B cell (primary cell): ENCODE measurements around the gene GTF3C5. TPM values are rescaled to one million over a fixed set of nuclear protein-coding genes. Genes with fewer than 3 reads are reported as not detected.

Source experiments
- ATAC-seq: fragments of 200-7000 bp; cut with Tn5 transposase; one replicate; pipeline ENCODE4 v1.10.0; 2021; ENCODE audit warnings: low read depth, mild to moderate bottlenecking, moderate number of reproducible peaks, moderate library complexity
- CTCF ChIA-PET: fragments of 350-600 bp; sonication (Branson Sonifier 250); formaldehyde crosslinking; loops from one replicate; lab custom pipeline; 2021; ENCODE audit warnings: antibody characterized with exemption, inconsistent platforms; lab: Charles Lee
- POLR2A ChIA-PET: fragments of 350-600 bp; sonication (Branson Sonifier 250); formaldehyde crosslinking; loops from one replicate; lab custom pipeline; 2021; ENCODE audit warnings: antibody characterized with exemption; lab: Charles Lee
- DNase-seq: peaks from one replicate; pipeline ENCODE4 v3.0.0; 2013
- H2AFZ ChIP-seq: 2 replicates; pipeline ENCODE4 v1.6.1; 2012; ENCODE audit warnings: mild to moderate bottlenecking, low read depth, low read length; ENCODE audit not compliant: insufficient read depth, poor library complexity, severe bottlenecking
- H3K27ac ChIP-seq, 2 donors: 1 replicate in 1 of 2; 2 replicates in 1 of 2; pipeline ENCODE4 v1.5.1; 2012 to 2013; ENCODE audit warnings: low read length in 2 of 2, mild to moderate bottlenecking in 2 of 2, moderate library complexity in 1 of 2
- H3K27me3 ChIP-seq, 4 experiments: fragments of 200-600 bp in 1 of 4; sonication (generic) in 1 of 4; replicated peaks in 1 of 4; 1 replicate in 2 of 4; 2 replicates in 2 of 4; pipeline versions ENCODE4 v1.6.1 to v1.7.0; 2013 to 2016; ENCODE audit warnings: low read length in 3 of 4, mild to moderate bottlenecking in 2 of 4, mixed read lengths in 1 of 4, moderate library complexity in 1 of 4; ENCODE audit not compliant: insufficient read depth in 4 of 4, control insufficient read depth in 3 of 4; ENCODE audit errors: control extremely low read depth in 1 of 4
- H3K36me3 ChIP-seq, 2 experiments: replicated peaks in 1 of 2; 1 replicate in 1 of 2; 2 replicates in 1 of 2; pipeline versions ENCODE4 v1.6.1 to v1.7.1; 2013; ENCODE audit warnings: low read length in 1 of 2; ENCODE audit not compliant: insufficient read depth in 2 of 2, control insufficient read depth in 1 of 2; ENCODE audit errors: control extremely low read depth in 1 of 2, extremely low read depth in 1 of 2
- H3K4me1 ChIP-seq, 2 donors: fragments of 200-600 bp in 1 of 2; sonication (generic) in 1 of 2; 1 replicate in 1 of 2; 2 replicates in 1 of 2; pipeline versions ENCODE4 v1.5.1 to v1.6.1; 2013 to 2017; ENCODE audit warnings: low read length in 2 of 2; ENCODE audit not compliant: control insufficient read depth in 2 of 2, insufficient read depth in 2 of 2
- H3K4me2 ChIP-seq: replicated peaks from 2 replicates; pipeline ENCODE3; 2012; ENCODE audit warnings: mild to moderate bottlenecking, low read depth, low read length; ENCODE audit not compliant: poor library complexity, severe bottlenecking
- H3K4me3 ChIP-seq, 5 experiments: fragments of 200-600 bp in 1 of 5; sonication (generic) in 1 of 5; 1 replicate in 3 of 5; 2 replicates in 2 of 5; pipeline versions ENCODE4 v1.5.1 to v1.7.0; 2011 to 2016; ENCODE audit warnings: low read length in 4 of 5, mild to moderate bottlenecking in 4 of 5, low read depth in 2 of 5, control low read depth in 1 of 5, moderate library complexity in 1 of 5; ENCODE audit not compliant: insufficient read depth in 1 of 5; ENCODE audit errors: control extremely low read depth in 1 of 5, extremely low read depth in 1 of 5
- H3K79me2 ChIP-seq: fragments of 200-600 bp; sonication (generic); one replicate; pipeline ENCODE4 v1.6.0; 2016; ENCODE audit warnings: low read length; ENCODE audit not compliant: control insufficient read depth, insufficient read depth
- H3K9ac ChIP-seq: fragments of 200-600 bp; sonication (generic); 2 replicates; pipeline ENCODE4 v1.6.1; 2017; ENCODE audit warnings: mild to moderate bottlenecking, low read length, moderate library complexity
- H3K9me3 ChIP-seq, 3 donors: one replicate each; pipeline versions ENCODE4 v1.6.1 to v1.7.1; 2013; ENCODE audit warnings: low read length in 2 of 3; ENCODE audit not compliant: control insufficient read depth in 2 of 3, insufficient read depth in 1 of 3; ENCODE audit errors: control extremely low read depth in 1 of 3
- H4K20me1 ChIP-seq: 2 replicates; pipeline ENCODE4 v1.6.0; 2012; ENCODE audit warnings: mild to moderate bottlenecking, low read length; ENCODE audit not compliant: insufficient read depth, control insufficient read depth, poor library complexity, severe bottlenecking
- H3K27ac Mint-ChIP-seq: one replicate; pipeline ENCODE4 v1.8.0; 2021; ENCODE audit warnings: mixed read lengths
- H3K27me3 Mint-ChIP-seq: one replicate; pipeline ENCODE4 v1.8.0; 2021; ENCODE audit warnings: mixed read lengths
- H3K4me1 Mint-ChIP-seq: one replicate; pipeline ENCODE4 v1.8.0; 2021; ENCODE audit warnings: mixed read lengths
- H3K4me3 Mint-ChIP-seq: one replicate; pipeline ENCODE4 v1.8.0; 2021; ENCODE audit warnings: mixed read lengths
- H3K9me3 Mint-ChIP-seq: one replicate; pipeline ENCODE4 v1.8.0; 2022; ENCODE audit warnings: mixed read lengths; ENCODE audit not compliant: insufficient read depth
- CTCF ChIP-seq: fragments of 200-600 bp; IDR thresholded peaks from one replicate; pipeline ENCODE4 v1.8.0; 2022; ENCODE audit warnings: antibody characterized with exemption, mild to moderate bottlenecking
- EZH2 ChIP-seq: IDR thresholded peaks from 2 replicates; pipeline ENCODE4 v1.6.1; 2012; ENCODE audit warnings: borderline replicate concordance, low read depth, mild to moderate bottlenecking, moderate library complexity, low read length; ENCODE audit not compliant: insufficient read depth, poor library complexity, severe bottlenecking
- whole genome bisulfite sequencing: methylation state at CpG from one replicate; pipeline ENCODE4 v1.1.5; 2013; ENCODE audit warnings: missing lambda C conversion rate; ENCODE audit not compliant: insufficient coverage; 5-methylcytosine and 5-hydroxymethylcytosine counted together
- intact Hi-C: fragments of 100-400 bp; cut with micrococcal nuclease; formaldehyde crosslinking; loops from one replicate; pipeline ENCODE4 v1.10.0; 2022
- polyA plus RNA-seq: library from polyadenylated mRNA; depleted of rRNA; stranded (reverse); fragments of >200 nt; gene quantifications from 2 replicates; pipeline ENCODE4 v1.2.3, GENCODE V29; 2012
- total RNA-seq, 2 donors: library from RNA; stranded (reverse); fragments of 120-200 nt in 1 of 2; gene quantifications; 1 replicate in 1 of 2; 2 replicates in 1 of 2; pipeline versions ENCODE4 v1.2.3 to v1.2.4, GENCODE V29; 2013 to 2022

Gene GTF3C5
- total and polyA plus RNA-seq, 2 donors (not counting 1 experiment from before 2014, with no cell fraction given): 80.5 to 91.2 TPM

- H3K4me1 Mint-ChIP-seq: peaks cover 7% of the 10 kb centered on the region
- no peaks in the 10 kb centered on the region for H3K9me3 ChIP-seq
- H3K27me3 ChIP-seq: peaks cover 0 to 33% (median 5%) of the 10 kb centered on the region in 4 experiments
- no peaks in the 10 kb centered on the region for H4K20me1 ChIP-seq
- no peak overlapping the region for H3K27ac ChIP-seq
- H3K4me1 ChIP-seq: peaks cover 4 to 10% of the 10 kb centered on the region in 2 donors
- no peak overlapping the region for H3K9ac ChIP-seq
- DNase-seq (no peak), ATAC-seq (no peak)
- POLR2A ChIA-PET: no interaction called here
- no peak for TF ChIP-seq EZH2
- no peak for TF ChIP-seq CTCF
- H3K27me3 Mint-ChIP-seq: peaks cover 41% of the 10 kb centered on the region
- no peak overlapping the region for H3K4me2 ChIP-seq
- intact Hi-C loops: no loop called here
- no peak overlapping the region for H3K27ac Mint-ChIP-seq
- H3K9me3 Mint-ChIP-seq: no peaks in the 10 kb centered on the region
- H2AFZ ChIP-seq: no peak overlapping the region
- no peaks in the 10 kb centered on the region for H3K79me2 ChIP-seq
- CTCF ChIA-PET: interaction anchor here (0.6 kb wide), 1 partner anchor 1900 kb away, joined by 3 read pairs; no protein-coding TSS in a partner anchor
- H3K36me3 ChIP-seq: no peaks in the 10 kb centered on the region
- H3K4me3 Mint-ChIP-seq: no peak overlapping the region
- no peak overlapping the region for H3K4me3 ChIP-seq
- 86% methylated on average over 17 of the region's 18 CpGs for WGBS
Measured at GRCh38 chr9:132998831-132999635, 31.8 kb upstream of the GTF3C5 start.
